ENCODE results near the gene HTD2. TPM values are rescaled to one million over a fixed set of nuclear protein-coding genes. Genes with fewer than 3 reads are reported as not detected.
A peak's percentile ranks its signal among the peaks of the same experiment; 100 is the strongest.

HTD2 gene
- total RNA-seq, 4 donors from 2014 or later, result 14.1 to 26.2 (median 21.7) TPM

GRCh38 chr3:58291671-58292338, 14.5 kb upstream of the HTD2 start:
- H3K27me3 ChIP-seq, result no peaks in the 10 kb centered on the region
- no peak for DNase-seq
- H3K4me1 ChIP-seq, result peaks cover 0 to 9% of the 10 kb centered on the region in 2 donors
- intact Hi-C loops (cut with DNase I; ENCODE audit: low total_unique reads) (no loop called here), in situ Hi-C loops (cut with MboI; ENCODE audit: low sequenced_read_pairs in 4 of 4) (loop anchor here in 1 of 4 donors (10.0 kb wide), 1 partner anchor 107 kb away; no protein-coding TSS in a partner anchor)
- ATAC-seq, result no peak
- H3K27ac ChIP-seq, result no peak overlapping the region
- no peak overlapping the region for H3K4me3 ChIP-seq
- no peaks in the 10 kb centered on the region for H3K36me3 ChIP-seq
- H3K9me3 ChIP-seq, result no peaks in the 10 kb centered on the region
- TF ChIP-seq, protein P1, sequence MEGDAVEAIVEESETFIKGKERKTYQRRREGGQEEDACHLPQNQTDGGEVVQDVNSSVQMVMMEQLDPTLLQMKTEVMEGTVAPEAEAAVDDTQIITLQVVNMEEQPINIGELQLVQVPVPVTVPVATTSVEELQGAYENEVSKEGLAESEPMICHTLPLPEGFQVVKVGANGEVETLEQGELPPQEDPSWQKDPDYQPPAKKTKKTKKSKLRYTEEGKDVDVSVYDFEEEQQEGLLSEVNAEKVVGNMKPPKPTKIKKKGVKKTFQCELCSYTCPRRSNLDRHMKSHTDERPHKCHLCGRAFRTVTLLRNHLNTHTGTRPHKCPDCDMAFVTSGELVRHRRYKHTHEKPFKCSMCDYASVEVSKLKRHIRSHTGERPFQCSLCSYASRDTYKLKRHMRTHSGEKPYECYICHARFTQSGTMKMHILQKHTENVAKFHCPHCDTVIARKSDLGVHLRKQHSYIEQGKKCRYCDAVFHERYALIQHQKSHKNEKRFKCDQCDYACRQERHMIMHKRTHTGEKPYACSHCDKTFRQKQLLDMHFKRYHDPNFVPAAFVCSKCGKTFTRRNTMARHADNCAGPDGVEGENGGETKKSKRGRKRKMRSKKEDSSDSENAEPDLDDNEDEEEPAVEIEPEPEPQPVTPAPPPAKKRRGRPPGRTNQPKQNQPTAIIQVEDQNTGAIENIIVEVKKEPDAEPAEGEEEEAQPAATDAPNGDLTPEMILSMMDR (IDR thresholded peaks at IDR 0.05 in 4 of 5, conservative IDR thresholded peaks at IDR 0.05 in 1 of 5), result no peak
- no peak for TF ChIP-seq POLR2A (IDR thresholded peaks at IDR 0.05)

DNA sequence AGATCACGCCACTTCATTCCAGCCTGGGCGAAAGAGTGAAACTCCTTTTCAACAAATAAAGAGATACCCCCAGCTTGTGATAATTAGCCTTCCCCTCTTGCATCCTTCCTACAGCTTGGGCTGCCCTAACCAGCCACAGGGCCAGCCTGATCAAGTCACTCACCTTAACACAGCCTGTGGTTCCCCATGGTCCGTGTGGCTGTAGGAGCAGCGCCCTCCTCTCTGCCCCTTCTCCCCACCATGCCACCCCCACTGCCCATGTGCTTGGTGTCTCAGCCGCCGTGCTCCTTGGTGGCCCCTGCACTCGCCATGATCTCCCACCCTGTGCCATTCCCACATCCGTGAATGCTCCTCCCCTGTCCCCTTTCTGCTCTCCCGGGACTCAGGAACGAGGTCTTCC, 13.5 kb upstream of the HTD2 start:
- H3K27me3 ChIP-seq, result no peaks in the 10 kb centered on the region
- H3K27ac ChIP-seq, result peak overlapping the region in 1 of 4 donors; percentile 14
- intact Hi-C loops (cut with DNase I; ENCODE audit: low total_unique reads) (no loop called here), in situ Hi-C loops (cut with MboI; ENCODE audit: low sequenced_read_pairs in 4 of 4) (loop anchor here in 1 of 4 donors (10.0 kb wide), 1 partner anchor 108 kb away; no protein-coding TSS in a partner anchor)
- no peak for DNase-seq
- H3K4me3 ChIP-seq, result no peak overlapping the region
- ATAC-seq, result no peak
- TF ChIP-seq, protein P1 (IDR thresholded peaks at IDR 0.05 in 4 of 5, conservative IDR thresholded peaks at IDR 0.05 in 1 of 5), result no peak
- no peak for TF ChIP-seq POLR2A (IDR thresholded peaks at IDR 0.05)
- peaks cover 0 to 7% of the 10 kb centered on the region in 2 donors for H3K4me1 ChIP-seq
- H3K36me3 ChIP-seq, result no peaks in the 10 kb centered on the region
- no peaks in the 10 kb centered on the region for H3K9me3 ChIP-seq

- intact Hi-C loops (cut with DNase I; ENCODE audit: low total_unique reads) (no loop called here), in situ Hi-C loops (cut with MboI; ENCODE audit: low sequenced_read_pairs in 4 of 4) (loop anchor here in 1 of 4 donors (10.0 kb wide), 1 partner anchor 109 kb away; no protein-coding TSS in a partner anchor)
Measured at GRCh38 chr3:58293516-58293915, 12.8 kb upstream of the HTD2 start.

GRCh38 chr3:58296269-58296668, 10.1 kb upstream of the HTD2 start:
- in situ Hi-C loops (cut with MboI; ENCODE audit: low sequenced_read_pairs in 4 of 4) (loop anchor here in 1 of 4 donors (10.0 kb wide), 1 partner anchor 111 kb away; no protein-coding TSS in a partner anchor), intact Hi-C loops (cut with DNase I; ENCODE audit: low total_unique reads) (no loop called here)
- H3K4me1 ChIP-seq, result peaks cover 0 to 14% of the 10 kb centered on the region in 2 donors
- no peak for ATAC-seq
- no peak for DNase-seq
- H3K27me3 ChIP-seq, result peaks cover 0 to 4% (median 0%) of the 10 kb centered on the region in 3 donors
- TF ChIP-seq POLR2A (IDR thresholded peaks at IDR 0.05), result no peak
- TF ChIP-seq, protein P1 (IDR thresholded peaks at IDR 0.05 in 4 of 5, conservative IDR thresholded peaks at IDR 0.05 in 1 of 5), result no peak
- no peak overlapping the region for H3K27ac ChIP-seq
- no peaks in the 10 kb centered on the region for H3K9me3 ChIP-seq
- H3K36me3 ChIP-seq, result no peaks in the 10 kb centered on the region
- H3K4me3 ChIP-seq, result no peak overlapping the region

More at GRCh38 chr3:58293516-58293915, 12.8 kb upstream of the HTD2 start:
- H3K4me1 ChIP-seq, result peaks cover 0 to 10% of the 10 kb centered on the region in 2 donors
- H3K27me3 ChIP-seq, result no peaks in the 10 kb centered on the region
- DNase-seq (no peak), ATAC-seq (peak in 1 of 2 donors; percentile 24)
- H3K36me3 ChIP-seq, result no peaks in the 10 kb centered on the region
- no peak overlapping the region for H3K4me3 ChIP-seq
- no peak overlapping the region for H3K27ac ChIP-seq
- TF ChIP-seq, protein P1 (IDR thresholded peaks at IDR 0.05 in 4 of 5, conservative IDR thresholded peaks at IDR 0.05 in 1 of 5), result no peak
- no peak for TF ChIP-seq POLR2A (IDR thresholded peaks at IDR 0.05)
- H3K9me3 ChIP-seq, result no peaks in the 10 kb centered on the region

All from gastrocnemius medialis (tissue), 4 donors.